Keratinocyte (primary cell): Measurements from ENCODE around the gene SEC14L1. TPM values are rescaled to one million over a fixed set of nuclear protein-coding genes. Genes with fewer than 3 reads are reported as not detected.

Experiments used
- DNase-seq: peaks from one replicate; pipeline ENCODE4 v3.0.0-alpha.2; 2011; ENCODE audit warnings: low read depth, missing footprints, low spot score
- FAIRE-seq: peaks from 2 replicates; lab custom pipeline; 2011; peaks lifted over from hg19 to GRCh38; lab: Jason Lieb, UNC
- H2AFZ ChIP-seq: 2 replicates; pipeline ENCODE4 v1.6.0; 2012; ENCODE audit warnings: low read length, control low read depth, inconsistent platforms; ENCODE audit not compliant: control insufficient read depth
- H3K27ac ChIP-seq: 2 replicates; pipeline ENCODE4 v1.5.1; 2011; ENCODE audit warnings: low read length; ENCODE audit not compliant: control insufficient read depth, insufficient read depth
- H3K27me3 ChIP-seq: 3 replicates; pipeline ENCODE4 v1.6.0; 2011; ENCODE audit warnings: low read length; ENCODE audit not compliant: control insufficient read depth, insufficient read depth; ENCODE audit errors: extremely low read depth
- H3K36me3 ChIP-seq, 2 experiments: 2 replicates in 1 of 2; 3 replicates in 1 of 2; pipeline ENCODE4 v1.5.1; 2011; ENCODE audit warnings: low read length in 2 of 2, mild to moderate bottlenecking in 1 of 2; ENCODE audit not compliant: control insufficient read depth in 2 of 2, insufficient read depth in 2 of 2; ENCODE audit errors: extremely low read depth in 1 of 2
- H3K4me1 ChIP-seq: 3 replicates; pipeline ENCODE4 v1.5.1; 2011; ENCODE audit warnings: low read length; ENCODE audit not compliant: control insufficient read depth, insufficient read depth; ENCODE audit errors: extremely low read depth
- H3K4me2 ChIP-seq: 3 replicates; pipeline ENCODE4 v1.6.0; 2011; ENCODE audit warnings: low read depth, low read length; ENCODE audit not compliant: control insufficient read depth, insufficient read depth; ENCODE audit errors: extremely low read depth
- H3K4me3 ChIP-seq, 3 experiments: fragments of 200-600 bp in 1 of 3; sonication (generic) in 1 of 3; 2 replicates in 2 of 3; 3 replicates in 1 of 3; pipeline ENCODE4 v1.5.1; 2011 to 2016; ENCODE audit warnings: low read length in 3 of 3, mild to moderate bottlenecking in 3 of 3, control low read depth in 2 of 3, inconsistent platforms in 1 of 3, low read depth in 1 of 3, mixed read lengths in 1 of 3, mixed run types in 1 of 3, moderate library complexity in 1 of 3; ENCODE audit not compliant: control insufficient read depth in 2 of 3, insufficient read depth in 2 of 3; ENCODE audit errors: extremely low read depth in 1 of 3
- H3K79me2 ChIP-seq: 2 replicates; pipeline ENCODE4 v1.6.0; 2012; ENCODE audit warnings: low read length; ENCODE audit not compliant: control insufficient read depth, insufficient read depth
- H3K9ac ChIP-seq: 3 replicates; pipeline ENCODE4 v1.6.0; 2011; ENCODE audit warnings: low read length; ENCODE audit not compliant: control insufficient read depth, insufficient read depth; ENCODE audit errors: extremely low read depth
- H3K9me1 ChIP-seq: 3 replicates; pipeline ENCODE4 v1.6.0; 2011; ENCODE audit warnings: low read length; ENCODE audit not compliant: control insufficient read depth, insufficient read depth; ENCODE audit errors: extremely low read depth
- H3K9me3 ChIP-seq: 2 replicates; pipeline ENCODE4 v1.5.1; 2012; ENCODE audit warnings: low read depth, low read length; ENCODE audit not compliant: control insufficient read depth
- H4K20me1 ChIP-seq: 3 replicates; pipeline ENCODE4 v1.6.0; 2011; ENCODE audit warnings: low read length; ENCODE audit not compliant: control insufficient read depth, insufficient read depth; ENCODE audit errors: extremely low read depth
- EZH2 ChIP-seq: IDR thresholded peaks from one replicate; pipeline ENCODE4 v1.6.1; 2012; ENCODE audit warnings: inconsistent platforms, mild to moderate bottlenecking, low read length, moderate library complexity
- dilution Hi-C: fragments of 300-500 bp; cut with MboI; formaldehyde crosslinking; loops from one replicate; pipeline ENCODE4 v1.7.0; 2020; ENCODE audit warnings: low sequenced_read_pairs; ENCODE audit not compliant: extremely low pct_ligation_motif_present
- polyA plus RNA-seq, 5 experiments: library from polyadenylated mRNA; depleted of rRNA in 3 of 5; stranded (reverse) in 3 of 5; stranded (forward) in 1 of 5; unstranded in 1 of 5; fragments of >200 nt; gene quantifications; 1 replicate in 1 of 5; 2 replicates in 3 of 5; 3 replicates in 1 of 5; pipeline versions ENCODE4 v1.2.1 to v1.2.3, GENCODE V29; 2011 to 2012; ENCODE audit warnings: missing spikeins in 2 of 5, low read depth in 1 of 5, low replicate concordance in 1 of 5
- TF ChIP-seq, protein P1 (sequence below), 3 experiments: IDR thresholded peaks in 1 of 3; conservative IDR thresholded peaks in 1 of 3; optimal IDR thresholded peaks in 1 of 3; 2 replicates in 2 of 3; 3 replicates in 1 of 3; pipeline versions ENCODE3 to v1.5.1; 2011; ENCODE audit warnings: low read length in 3 of 3, mild to moderate bottlenecking in 3 of 3, moderate library complexity in 2 of 3, control low read depth in 1 of 3, inconsistent platforms in 1 of 3; ENCODE audit not compliant: insufficient read depth in 2 of 3; ENCODE audit errors: extremely low read depth in 1 of 3

SEC14L1 gene
- polyA plus RNA-seq, 1 donor (not counting 4 experiments of a cell fraction or from before 2014, with no cell fraction given), result 35.6 TPM

GRCh38 chr17:77228816-77229215, 88.0 kb downstream of the SEC14L1 start:
- no peak for TF ChIP-seq EZH2
- TF ChIP-seq, protein P1, sequence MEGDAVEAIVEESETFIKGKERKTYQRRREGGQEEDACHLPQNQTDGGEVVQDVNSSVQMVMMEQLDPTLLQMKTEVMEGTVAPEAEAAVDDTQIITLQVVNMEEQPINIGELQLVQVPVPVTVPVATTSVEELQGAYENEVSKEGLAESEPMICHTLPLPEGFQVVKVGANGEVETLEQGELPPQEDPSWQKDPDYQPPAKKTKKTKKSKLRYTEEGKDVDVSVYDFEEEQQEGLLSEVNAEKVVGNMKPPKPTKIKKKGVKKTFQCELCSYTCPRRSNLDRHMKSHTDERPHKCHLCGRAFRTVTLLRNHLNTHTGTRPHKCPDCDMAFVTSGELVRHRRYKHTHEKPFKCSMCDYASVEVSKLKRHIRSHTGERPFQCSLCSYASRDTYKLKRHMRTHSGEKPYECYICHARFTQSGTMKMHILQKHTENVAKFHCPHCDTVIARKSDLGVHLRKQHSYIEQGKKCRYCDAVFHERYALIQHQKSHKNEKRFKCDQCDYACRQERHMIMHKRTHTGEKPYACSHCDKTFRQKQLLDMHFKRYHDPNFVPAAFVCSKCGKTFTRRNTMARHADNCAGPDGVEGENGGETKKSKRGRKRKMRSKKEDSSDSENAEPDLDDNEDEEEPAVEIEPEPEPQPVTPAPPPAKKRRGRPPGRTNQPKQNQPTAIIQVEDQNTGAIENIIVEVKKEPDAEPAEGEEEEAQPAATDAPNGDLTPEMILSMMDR (optimal IDR thresholded peaks at IDR 0.05 in 1 of 3, IDR thresholded peaks at IDR 0.05 in 1 of 3, conservative IDR thresholded peaks at IDR 0.05 in 1 of 3; ENCODE audit: extremely low read depth in 1 of 3, insufficient read depth in 2 of 3, low read length in 3 of 3), result no peak
- DNase-seq (no peak), FAIRE-seq (no peak)
- Histone ChIP-seq H3K27ac (no peak overlapping the region), H3K4me2 (no peak overlapping the region), H3K4me3 (no peak overlapping the region), H3K36me3 (no peaks in the 10 kb centered on the region), H4K20me1 (no peaks in the 10 kb centered on the region), H2AFZ (no peak overlapping the region), H3K9me1 (no peaks in the 10 kb centered on the region), H3K4me1 (no peaks in the 10 kb centered on the region), H3K9ac (no peak overlapping the region), H3K79me2 (no peaks in the 10 kb centered on the region), H3K9me3 (peaks cover 4% of the 10 kb centered on the region), H3K27me3 (no peaks in the 10 kb centered on the region)
- dilution Hi-C loops, result no loop called here

DNA sequence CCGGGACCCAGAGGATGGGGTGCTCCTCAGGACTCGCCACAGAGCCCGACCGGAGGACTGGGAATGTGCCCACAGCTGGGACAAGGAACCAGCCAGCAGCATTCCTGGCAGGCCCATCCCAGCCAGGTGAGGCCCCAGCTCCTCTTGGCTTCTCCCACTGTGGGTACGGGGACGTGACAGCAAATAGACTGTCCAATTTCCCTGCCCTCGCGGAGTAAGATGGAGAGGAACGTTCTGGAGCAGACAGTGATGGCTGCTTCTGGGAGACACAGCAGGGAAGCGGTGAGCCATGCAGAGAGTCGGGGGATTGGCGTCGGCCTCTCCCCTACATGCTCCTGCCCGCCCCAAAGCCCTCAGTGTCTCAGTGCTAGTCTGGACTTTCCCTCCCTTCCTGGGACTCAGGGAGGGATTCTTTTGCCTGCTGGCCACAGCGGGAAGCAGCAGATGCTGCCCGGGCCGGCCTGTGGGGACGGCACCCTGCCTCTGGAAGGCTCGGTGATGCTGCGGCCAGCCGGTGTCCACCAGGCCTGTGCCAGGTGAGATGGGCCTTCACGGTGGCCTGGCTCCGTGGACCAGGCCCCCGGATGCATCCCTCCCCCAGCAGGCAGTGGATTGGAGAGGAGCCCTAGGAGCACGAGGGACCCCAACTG, 89.1 kb downstream of the SEC14L1 start:
- Histone ChIP-seq H3K9me3 (peaks cover 4% of the 10 kb centered on the region), H4K20me1 (no peaks in the 10 kb centered on the region), H3K36me3 (no peaks in the 10 kb centered on the region), H2AFZ (no peak overlapping the region), H3K4me1 (no peaks in the 10 kb centered on the region), H3K4me2 (no peak overlapping the region), H3K9ac (no peak overlapping the region), H3K79me2 (no peaks in the 10 kb centered on the region), H3K27ac (no peak overlapping the region), H3K9me1 (no peaks in the 10 kb centered on the region), H3K4me3 (no peak overlapping the region), H3K27me3 (no peaks in the 10 kb centered on the region)
- dilution Hi-C loops, result no loop called here
- FAIRE-seq (no peak), DNase-seq (no peak)
- TF ChIP-seq EZH2, result no peak
- TF ChIP-seq, protein P1 (optimal IDR thresholded peaks at IDR 0.05 in 1 of 3, IDR thresholded peaks at IDR 0.05 in 1 of 3, conservative IDR thresholded peaks at IDR 0.05 in 1 of 3; ENCODE audit: extremely low read depth in 1 of 3, insufficient read depth in 2 of 3, low read length in 3 of 3), result no peak
